ENCODE results near the gene AKT3. TPM values are rescaled to one million over a fixed set of nuclear protein-coding genes. Genes with fewer than 3 reads are reported as not detected.

Gene AKT3
- polyA plus RNA-seq, 2 of the 4 experiments (the other 2 are of a cell fraction), result 18.4 to 43.5 TPM

DNA sequence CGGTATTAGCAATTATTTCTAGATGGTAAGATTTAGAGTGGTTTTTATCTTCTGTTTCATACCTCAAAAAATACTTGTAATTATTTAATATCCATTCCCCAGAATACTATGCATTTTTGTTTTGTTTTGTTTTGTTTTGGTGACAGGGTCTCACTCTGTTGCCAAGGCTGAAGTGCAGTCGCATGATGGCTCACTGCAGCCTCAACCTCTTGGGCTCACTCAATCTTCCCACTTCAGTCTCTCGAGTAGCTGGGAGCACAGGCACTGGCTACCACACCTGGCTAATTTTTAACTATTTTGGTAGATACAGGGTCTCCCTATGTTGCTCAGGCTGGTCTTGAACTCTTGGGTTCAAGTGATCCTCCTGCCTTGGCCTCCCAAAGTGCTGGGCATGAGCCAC lies 252.7 kb downstream of the AKT3 start:
- H3K9me3 ChIP-seq, result peaks cover 11% of the 10 kb centered on the region
- DNase-seq (ENCODE audit: low read depth in 1 of 2, low spot score in 1 of 2), result no peak
- ATAC-seq, result no peak
- ChIA-PET CTCF (no interaction called here), POLR2A (no interaction called here)
- no peak overlapping the region for H3K4me3 ChIP-seq
- no peak for FAIRE-seq
- no peak overlapping the region for H3K4me2 ChIP-seq
- no peaks in the 10 kb centered on the region for H3K4me1 ChIP-seq
- 89% methylated on average over 3 of the region's 3 CpGs for WGBS (ENCODE audit: missing lambda C conversion rate)
- no peak overlapping the region for H3K27ac ChIP-seq
- TF ChIP-seq REST (IDR thresholded peaks at IDR 0.05) (no peak), HOXB13 (CRISPR knock-in tag; IDR thresholded peaks at IDR 0.05; ENCODE audit: low read depth) (no peak), PHF8 (IDR thresholded peaks at IDR 0.05; ENCODE audit: borderline replicate concordance, low read depth) (no peak), CBX8 (IDR thresholded peaks at IDR 0.05) (no peak), POLR2A (IDR thresholded peaks at IDR 0.05; ENCODE audit: low read length) (no peak), FOXS1 (CRISPR knock-in tag; IDR thresholded peaks at IDR 0.05) (no peak), TP53 (CRISPR knock-in tag; IDR thresholded peaks at IDR 0.05) (no peak), EHF (CRISPR knock-in tag; IDR thresholded peaks at IDR 0.05) (no peak), RAD21 (conservative IDR thresholded peaks at IDR 0.05 in 1 of 2, IDR thresholded peaks at IDR 0.05 in 1 of 2) (no peak), ESRRA (IDR thresholded peaks at IDR 0.05; ENCODE audit: borderline replicate concordance, low read length) (no peak)

GRCh38 chr1:243596431-243597062 lies 253.5 kb downstream of the AKT3 start:
- FAIRE-seq, result no peak
- Histone ChIP-seq H3K9me3 (peaks cover 3% of the 10 kb centered on the region), H3K4me3 (no peak overlapping the region), H3K4me1 (no peaks in the 10 kb centered on the region), H3K4me2 (no peak overlapping the region), H3K27ac (no peak overlapping the region)
- POLR2A ChIA-PET, result no interaction called here
- ATAC-seq, result no peak
- DNase-seq (ENCODE audit: low read depth in 1 of 2, low spot score in 1 of 2), result no peak
- CTCF ChIA-PET, result no interaction called here
- TF ChIP-seq SREBF2 (IDR thresholded peaks at IDR 0.05) (no peak), JUNB (IDR thresholded peaks at IDR 0.05) (no peak), ESRRA (IDR thresholded peaks at IDR 0.05; ENCODE audit: borderline replicate concordance, low read length) (no peak), REST (IDR thresholded peaks at IDR 0.05) (no peak), HEYL (CRISPR knock-in tag; IDR thresholded peaks at IDR 0.05) (no peak), RFX5 (IDR thresholded peaks at IDR 0.05) (no peak), PBX3 (IDR thresholded peaks at IDR 0.05) (no peak), CBX2 (IDR thresholded peaks at IDR 0.05; ENCODE audit: borderline replicate concordance, low read depth) (no peak), MAZ (IDR thresholded peaks at IDR 0.05; ENCODE audit: borderline replicate concordance, low read depth, low read length) (no peak), RNF2 (IDR thresholded peaks at IDR 0.05; ENCODE audit: borderline replicate concordance, low read depth) (no peak), FOSL2 (IDR thresholded peaks at IDR 0.05) (no peak), FOSL2 (CRISPR knock-in tag; IDR thresholded peaks at IDR 0.05) (no peak), EHF (CRISPR knock-in tag; IDR thresholded peaks at IDR 0.05) (no peak), TP53 (CRISPR knock-in tag; IDR thresholded peaks at IDR 0.05) (no peak), KDM5A (IDR thresholded peaks at IDR 0.05) (no peak), CHD2 (IDR thresholded peaks at IDR 0.05; ENCODE audit: low read length, partially characterized antibody) (no peak)
- TF ChIP-seq, protein P1, sequence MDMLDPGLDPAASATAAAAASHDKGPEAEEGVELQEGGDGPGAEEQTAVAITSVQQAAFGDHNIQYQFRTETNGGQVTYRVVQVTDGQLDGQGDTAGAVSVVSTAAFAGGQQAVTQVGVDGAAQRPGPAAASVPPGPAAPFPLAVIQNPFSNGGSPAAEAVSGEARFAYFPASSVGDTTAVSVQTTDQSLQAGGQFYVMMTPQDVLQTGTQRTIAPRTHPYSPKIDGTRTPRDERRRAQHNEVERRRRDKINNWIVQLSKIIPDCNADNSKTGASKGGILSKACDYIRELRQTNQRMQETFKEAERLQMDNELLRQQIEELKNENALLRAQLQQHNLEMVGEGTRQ (IDR thresholded peaks at IDR 0.05), result no peak
- 90% methylated on average over 6 of the region's 6 CpGs for WGBS (ENCODE audit: missing lambda C conversion rate)

Measured in A549 (cell line).